Measurements from ENCODE around the gene ZNF609. TPM values are rescaled to one million over a fixed set of nuclear protein-coding genes. Genes with fewer than 3 reads are reported as not detected.

The ZNF609 gene
- total RNA-seq, 1 experiment from 2014 or later: 7.5 TPM

- in situ Hi-C loops (cut with HindIII; ENCODE audit: low pct_unique_long_range_greater_than_20kb, low sequenced_read_pairs): no loop called here
- DNase-seq (ENCODE audit: low read depth): no peak
Observed at GRCh38 chr15:64691896-64692565, 231.7 kb downstream of the ZNF609 start.

- no peak for DNase-seq (ENCODE audit: low read depth)
- in situ Hi-C loops (cut with HindIII; ENCODE audit: low pct_unique_long_range_greater_than_20kb, low sequenced_read_pairs): no loop called here
Observed at GRCh38 chr15:64693134-64693533, 232.8 kb downstream of the ZNF609 start.

- in situ Hi-C loops (cut with HindIII; ENCODE audit: low pct_unique_long_range_greater_than_20kb, low sequenced_read_pairs): no loop called here
- DNase-seq (ENCODE audit: low read depth): no peak
Observed at GRCh38 chr15:64694816-64695215, 234.4 kb downstream of the ZNF609 start.

- no peak for DNase-seq (ENCODE audit: low read depth)
- in situ Hi-C loops (cut with HindIII; ENCODE audit: low pct_unique_long_range_greater_than_20kb, low sequenced_read_pairs): no loop called here
Observed at GRCh38 chr15:64695561-64695992, 235.2 kb downstream of the ZNF609 start.

GRCh38 chr15:64696481-64696880 is 236.1 kb downstream of the ZNF609 start:
- no peak for DNase-seq (ENCODE audit: low read depth)
- in situ Hi-C loops (cut with HindIII; ENCODE audit: low pct_unique_long_range_greater_than_20kb, low sequenced_read_pairs): no loop called here

- no peak for DNase-seq (ENCODE audit: low read depth)
- in situ Hi-C loops (cut with HindIII; ENCODE audit: low pct_unique_long_range_greater_than_20kb, low sequenced_read_pairs): no loop called here
Observed at GRCh38 chr15:64697911-64698369, 237.6 kb downstream of the ZNF609 start.

- DNase-seq (ENCODE audit: low read depth): no peak
- in situ Hi-C loops (cut with HindIII; ENCODE audit: low pct_unique_long_range_greater_than_20kb, low sequenced_read_pairs): no loop called here
Observed at GRCh38 chr15:64698823-64699222, 238.4 kb downstream of the ZNF609 start.

- DNase-seq (ENCODE audit: low read depth): no peak
- in situ Hi-C loops (cut with HindIII; ENCODE audit: low pct_unique_long_range_greater_than_20kb, low sequenced_read_pairs): no loop called here
Observed at GRCh38 chr15:64699751-64700388, 239.5 kb downstream of the ZNF609 start.

GRCh38 chr15:64701051-64701450 is 240.7 kb downstream of the ZNF609 start:
- in situ Hi-C loops (cut with HindIII; ENCODE audit: low pct_unique_long_range_greater_than_20kb, low sequenced_read_pairs): no loop called here

GRCh38 chr15:64701482-64702184 is 241.3 kb downstream of the ZNF609 start:
- DNase-seq (ENCODE audit: low read depth): no peak
- in situ Hi-C loops (cut with HindIII; ENCODE audit: low pct_unique_long_range_greater_than_20kb, low sequenced_read_pairs): no loop called here

More at GRCh38 chr15:64701051-64701450, 240.7 kb downstream of the ZNF609 start:
- DNase-seq (ENCODE audit: low read depth): no peak

- DNase-seq (ENCODE audit: low read depth): peak; percentile 74
- in situ Hi-C loops (cut with HindIII; ENCODE audit: low pct_unique_long_range_greater_than_20kb, low sequenced_read_pairs): no loop called here
Observed at GRCh38 chr15:64702816-64703631, 242.6 kb downstream of the ZNF609 start.

- no peak for DNase-seq (ENCODE audit: low read depth)
- in situ Hi-C loops (cut with HindIII; ENCODE audit: low pct_unique_long_range_greater_than_20kb, low sequenced_read_pairs): no loop called here
Observed at GRCh38 chr15:64703632-64703959, 243.2 kb downstream of the ZNF609 start.

- in situ Hi-C loops (cut with HindIII; ENCODE audit: low pct_unique_long_range_greater_than_20kb, low sequenced_read_pairs): no loop called here
- DNase-seq (ENCODE audit: low read depth): no peak
Observed at GRCh38 chr15:64705006-64705405, 244.6 kb downstream of the ZNF609 start.

GRCh38 chr15:64706011-64706911 is 245.9 kb downstream of the ZNF609 start:
- in situ Hi-C loops (cut with HindIII; ENCODE audit: low pct_unique_long_range_greater_than_20kb, low sequenced_read_pairs): no loop called here
- DNase-seq (ENCODE audit: low read depth): no peak

- in situ Hi-C loops (cut with HindIII; ENCODE audit: low pct_unique_long_range_greater_than_20kb, low sequenced_read_pairs): no loop called here
- no peak for DNase-seq (ENCODE audit: low read depth)
Observed at GRCh38 chr15:64710676-64711428, 250.5 kb downstream of the ZNF609 start.

GRCh38 chr15:64712353-64712752 is 252.0 kb downstream of the ZNF609 start:
- no peak for DNase-seq (ENCODE audit: low read depth)
- in situ Hi-C loops (cut with HindIII; ENCODE audit: low pct_unique_long_range_greater_than_20kb, low sequenced_read_pairs): no loop called here

GRCh38 chr15:64713592-64713991 is 253.2 kb downstream of the ZNF609 start:
- in situ Hi-C loops (cut with HindIII; ENCODE audit: low pct_unique_long_range_greater_than_20kb, low sequenced_read_pairs): no loop called here
- DNase-seq (ENCODE audit: low read depth): no peak
